ENCODE results near the gene CPT2. TPM values are rescaled to one million over a fixed set of nuclear protein-coding genes. Genes with fewer than 3 reads are reported as not detected.

The CPT2 gene
- total and polyA plus RNA-seq, 2 donors (not counting 1 experiment from before 2014, with no cell fraction given) = 17.2 to 18.3 TPM

DNA sequence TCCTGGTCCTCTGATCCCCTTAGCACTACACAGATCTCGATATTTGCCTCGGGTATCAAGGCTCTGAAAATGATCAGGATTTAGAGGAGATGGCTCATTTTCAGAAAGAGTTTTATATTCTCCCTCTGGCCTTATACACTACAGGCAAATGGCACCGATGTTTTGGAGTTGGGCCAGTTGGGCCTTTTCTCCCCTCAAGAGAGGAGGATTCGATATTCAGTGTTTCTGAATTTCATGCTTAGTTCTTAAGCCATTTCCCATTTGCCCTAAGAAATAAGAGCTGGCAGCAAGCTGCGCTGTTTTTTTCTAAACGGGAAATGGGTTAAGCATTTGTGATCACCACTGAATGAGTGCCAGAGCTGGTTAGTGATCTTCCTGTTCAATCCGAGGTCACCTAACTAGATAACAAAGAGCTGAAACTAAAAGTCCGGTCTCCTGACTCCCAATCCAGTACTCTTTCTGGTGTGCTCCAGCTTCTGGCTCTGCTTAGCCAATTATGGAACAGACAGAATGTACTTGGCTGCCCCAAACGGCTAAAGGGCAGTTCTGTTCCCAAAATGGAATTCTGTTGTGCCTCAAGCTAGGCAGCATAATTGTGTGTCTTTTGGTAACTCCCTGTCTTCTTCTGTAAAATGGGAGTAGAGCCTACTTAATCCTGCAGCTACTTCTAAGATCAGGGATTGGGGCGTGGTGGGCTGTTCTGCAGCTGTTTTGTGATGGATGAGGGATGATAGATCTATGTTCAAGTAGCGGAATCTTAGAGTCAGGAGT, 1.2 kb upstream of the CPT2 start:
- peak overlapping the region; percentile 61 for H2AFZ ChIP-seq (ENCODE audit: low read length)
- H3K36me3 ChIP-seq (ENCODE audit: control insufficient read depth, insufficient read depth, low read length) = no peaks in the 10 kb centered on the region
- no peak overlapping the region for H3K4me3 ChIP-seq (replicated peaks in 1 of 4; ENCODE audit: control extremely low read depth in 1 of 4, insufficient read depth in 1 of 4, low read depth in 3 of 4, low read length in 4 of 4)
- H3K4me1 ChIP-seq (ENCODE audit: control insufficient read depth, extremely low read depth, insufficient read depth, low read length) = peaks cover 17% of the 10 kb centered on the region
- peaks cover 10% of the 10 kb centered on the region for H3K79me2 ChIP-seq (ENCODE audit: control insufficient read depth, insufficient read depth, low read length)
- no peak for DNase-seq (ENCODE audit: low read depth in 2 of 2)
- H3K4me2 ChIP-seq (ENCODE audit: extremely low read depth, insufficient read depth, low read length) = no peak overlapping the region
- no peaks in the 10 kb centered on the region for H3K9me3 ChIP-seq (ENCODE audit: control insufficient read depth, insufficient read depth, low read depth, low read length)
- no peaks in the 10 kb centered on the region for H3K27me3 ChIP-seq (ENCODE audit: control insufficient read depth, insufficient read depth, low read length)
- no peak overlapping the region for H3K27ac ChIP-seq (ENCODE audit: insufficient read depth, low read length)
- H3K9ac ChIP-seq (ENCODE audit: insufficient read depth, low read length) = no peak overlapping the region
- TF ChIP-seq, protein P1, sequence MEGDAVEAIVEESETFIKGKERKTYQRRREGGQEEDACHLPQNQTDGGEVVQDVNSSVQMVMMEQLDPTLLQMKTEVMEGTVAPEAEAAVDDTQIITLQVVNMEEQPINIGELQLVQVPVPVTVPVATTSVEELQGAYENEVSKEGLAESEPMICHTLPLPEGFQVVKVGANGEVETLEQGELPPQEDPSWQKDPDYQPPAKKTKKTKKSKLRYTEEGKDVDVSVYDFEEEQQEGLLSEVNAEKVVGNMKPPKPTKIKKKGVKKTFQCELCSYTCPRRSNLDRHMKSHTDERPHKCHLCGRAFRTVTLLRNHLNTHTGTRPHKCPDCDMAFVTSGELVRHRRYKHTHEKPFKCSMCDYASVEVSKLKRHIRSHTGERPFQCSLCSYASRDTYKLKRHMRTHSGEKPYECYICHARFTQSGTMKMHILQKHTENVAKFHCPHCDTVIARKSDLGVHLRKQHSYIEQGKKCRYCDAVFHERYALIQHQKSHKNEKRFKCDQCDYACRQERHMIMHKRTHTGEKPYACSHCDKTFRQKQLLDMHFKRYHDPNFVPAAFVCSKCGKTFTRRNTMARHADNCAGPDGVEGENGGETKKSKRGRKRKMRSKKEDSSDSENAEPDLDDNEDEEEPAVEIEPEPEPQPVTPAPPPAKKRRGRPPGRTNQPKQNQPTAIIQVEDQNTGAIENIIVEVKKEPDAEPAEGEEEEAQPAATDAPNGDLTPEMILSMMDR (conservative IDR thresholded peaks at IDR 0.05 in 1 of 2, IDR thresholded peaks at IDR 0.05 in 1 of 2; ENCODE audit: low read depth in 1 of 2, low read length in 2 of 2) = no peak
- TF ChIP-seq EZH2 (IDR thresholded peaks at IDR 0.05; ENCODE audit: low read length, missing control alignments) = no peak
- no peaks in the 10 kb centered on the region for H4K20me1 ChIP-seq (ENCODE audit: control insufficient read depth, extremely low read depth, insufficient read depth, low read length)

- TF ChIP-seq, protein P1 (conservative IDR thresholded peaks at IDR 0.05 in 1 of 2, IDR thresholded peaks at IDR 0.05 in 1 of 2; ENCODE audit: low read depth in 1 of 2, low read length in 2 of 2) = no peak
- no peak for TF ChIP-seq EZH2 (IDR thresholded peaks at IDR 0.05; ENCODE audit: low read length, missing control alignments)
Measured at GRCh38 chr1:53196017-53196484, 573 bp upstream of the CPT2 start.

DNA sequence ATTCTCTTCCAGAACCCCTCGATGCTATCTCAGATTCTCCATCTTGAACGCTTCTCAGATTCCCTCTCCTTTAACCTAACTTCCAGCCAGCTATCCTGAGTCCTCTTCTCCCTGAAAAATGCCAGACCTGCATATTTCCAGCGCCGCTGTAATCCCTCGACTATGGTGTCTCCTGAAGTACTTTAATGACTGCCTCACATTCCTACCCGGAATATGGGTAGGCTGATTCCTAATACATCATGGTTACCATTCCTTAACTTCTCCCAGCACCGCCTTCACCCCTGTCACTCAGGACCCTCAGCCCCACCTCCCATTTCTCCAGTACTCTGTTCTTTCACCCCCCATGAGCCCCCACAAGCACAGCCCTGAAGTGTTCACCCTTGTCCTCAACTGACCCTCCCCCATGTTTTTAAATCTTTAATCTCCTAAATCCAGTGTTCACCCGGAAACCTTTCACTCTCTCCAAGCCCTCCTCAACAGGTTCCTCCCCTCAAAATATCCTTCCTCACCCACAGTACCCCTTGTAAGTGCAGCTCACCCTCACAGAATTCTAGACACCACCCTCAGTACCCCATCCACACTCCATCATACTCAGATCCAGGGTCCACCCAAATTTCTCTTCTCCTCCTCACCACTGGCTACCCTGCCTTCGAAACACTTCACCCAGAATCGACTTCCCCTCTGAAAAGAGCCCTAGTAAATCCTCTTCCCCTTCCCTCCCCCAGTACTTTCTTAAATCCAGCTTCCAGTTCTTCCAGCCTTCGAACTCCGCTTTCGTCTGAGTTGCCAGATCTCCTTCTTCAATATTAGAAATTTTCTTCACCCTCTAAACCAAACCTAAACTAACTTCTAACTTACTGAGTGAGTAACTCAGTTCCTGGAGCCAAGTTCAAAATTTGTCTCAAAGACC, 922 bp downstream of the CPT2 start:
- no peaks in the 10 kb centered on the region for H3K27me3 ChIP-seq (ENCODE audit: control insufficient read depth, insufficient read depth, low read length)
- H3K9ac ChIP-seq (ENCODE audit: insufficient read depth, low read length) = peak overlapping the region; percentile 98
- peaks cover 17% of the 10 kb centered on the region for H3K4me1 ChIP-seq (ENCODE audit: control insufficient read depth, extremely low read depth, insufficient read depth, low read length)
- peak overlapping the region; percentile 87 to 98 (median 88) for H3K4me3 ChIP-seq (replicated peaks in 1 of 4; ENCODE audit: control extremely low read depth in 1 of 4, insufficient read depth in 1 of 4, low read depth in 3 of 4, low read length in 4 of 4)
- peak overlapping the region; percentile 96 for H3K27ac ChIP-seq (ENCODE audit: insufficient read depth, low read length)
- H4K20me1 ChIP-seq (ENCODE audit: control insufficient read depth, extremely low read depth, insufficient read depth, low read length) = no peaks in the 10 kb centered on the region
- DNase-seq (ENCODE audit: low read depth in 2 of 2) = peak in 1 of 2 donors; percentile 62
- H3K79me2 ChIP-seq (ENCODE audit: control insufficient read depth, insufficient read depth, low read length) = peaks cover 10% of the 10 kb centered on the region
- H3K36me3 ChIP-seq (ENCODE audit: control insufficient read depth, insufficient read depth, low read length) = peaks cover under 1% of the 10 kb centered on the region
- H3K9me3 ChIP-seq (ENCODE audit: control insufficient read depth, insufficient read depth, low read depth, low read length) = no peaks in the 10 kb centered on the region
- peak overlapping the region; percentile 89 for H3K4me2 ChIP-seq (ENCODE audit: extremely low read depth, insufficient read depth, low read length)
- peak overlapping the region; percentile 8 for H2AFZ ChIP-seq (ENCODE audit: low read length)
- no peak for TF ChIP-seq EZH2 (IDR thresholded peaks at IDR 0.05; ENCODE audit: low read length, missing control alignments)
- TF ChIP-seq, protein P1 (conservative IDR thresholded peaks at IDR 0.05 in 1 of 2, IDR thresholded peaks at IDR 0.05 in 1 of 2; ENCODE audit: low read depth in 1 of 2, low read length in 2 of 2) = no peak

More at GRCh38 chr1:53196017-53196484, 573 bp upstream of the CPT2 start:
- H3K4me2 ChIP-seq (ENCODE audit: extremely low read depth, insufficient read depth, low read length) = peak overlapping the region; percentile 94
- peak overlapping the region; percentile 16 to 98 (median 88) for H3K4me3 ChIP-seq (replicated peaks in 1 of 4; ENCODE audit: control extremely low read depth in 1 of 4, insufficient read depth in 1 of 4, low read depth in 3 of 4, low read length in 4 of 4)
- no peak overlapping the region for H3K9ac ChIP-seq (ENCODE audit: insufficient read depth, low read length)
- peak overlapping the region; percentile 42 for H3K27ac ChIP-seq (ENCODE audit: insufficient read depth, low read length)
- H3K4me1 ChIP-seq (ENCODE audit: control insufficient read depth, extremely low read depth, insufficient read depth, low read length) = peaks cover 17% of the 10 kb centered on the region
- H3K79me2 ChIP-seq (ENCODE audit: control insufficient read depth, insufficient read depth, low read length) = peaks cover 10% of the 10 kb centered on the region
- H4K20me1 ChIP-seq (ENCODE audit: control insufficient read depth, extremely low read depth, insufficient read depth, low read length) = no peaks in the 10 kb centered on the region
- H3K27me3 ChIP-seq (ENCODE audit: control insufficient read depth, insufficient read depth, low read length) = no peaks in the 10 kb centered on the region
- H3K36me3 ChIP-seq (ENCODE audit: control insufficient read depth, insufficient read depth, low read length) = no peaks in the 10 kb centered on the region
- no peaks in the 10 kb centered on the region for H3K9me3 ChIP-seq (ENCODE audit: control insufficient read depth, insufficient read depth, low read depth, low read length)
- H2AFZ ChIP-seq (ENCODE audit: low read length) = peak overlapping the region; percentile 61
- DNase-seq (ENCODE audit: low read depth in 2 of 2) = no peak
